Loucy (cell line): ENCODE measurements around the gene BCL11B.

Experiments used
- H2AFZ ChIP-seq: fragments of 200-600 bp; sonication (generic); 2 replicates; pipeline ENCODE4 v1.6.0; 2016; ENCODE audit warnings: antibody characterized with exemption, mild to moderate bottlenecking, low read length, moderate library complexity
- H3F3A ChIP-seq: fragments of 200-600 bp; 2 replicates; pipeline ENCODE4 v1.6.0; 2016; ENCODE audit warnings: antibody characterized with exemption, low read depth, mild to moderate bottlenecking
- H3K27me3 ChIP-seq: fragments of 200-600 bp; sonication (generic); 2 replicates; pipeline ENCODE4 v1.6.1; 2014; ENCODE audit warnings: low read length, mild to moderate bottlenecking; ENCODE audit not compliant: insufficient read depth, poor library complexity, severe bottlenecking
- H3K36me3 ChIP-seq: fragments of 200-600 bp; sonication (generic); 2 replicates; pipeline ENCODE4 v1.6.1; 2016; ENCODE audit warnings: low read length; ENCODE audit not compliant: insufficient read depth
- H3K4me1 ChIP-seq: fragments of 200-600 bp; sonication (generic); 2 replicates; pipeline ENCODE4 v1.5.1; 2014; ENCODE audit warnings: low read length, mild to moderate bottlenecking; ENCODE audit not compliant: insufficient read depth, poor library complexity, severe bottlenecking
- H3K4me2 ChIP-seq: fragments of 200-600 bp; sonication (generic); 2 replicates; pipeline ENCODE4 v1.6.0; 2014; ENCODE audit warnings: antibody characterized with exemption, low read length, low read depth, mild to moderate bottlenecking; ENCODE audit not compliant: poor library complexity, severe bottlenecking
- H3K4me3 ChIP-seq: fragments of 200-600 bp; sonication (generic); 2 replicates; pipeline ENCODE4 v1.5.1; 2014; ENCODE audit warnings: low read length, mild to moderate bottlenecking, mixed read lengths; ENCODE audit not compliant: poor library complexity, severe bottlenecking
- H3K79me2 ChIP-seq: fragments of 200-600 bp; sonication (generic); 2 replicates; pipeline ENCODE4 v1.6.1; 2014; ENCODE audit warnings: low read length; ENCODE audit not compliant: insufficient read depth
- H3K9ac ChIP-seq: fragments of 200-600 bp; sonication (generic); 2 replicates; pipeline ENCODE4 v1.6.0; 2014; ENCODE audit warnings: mild to moderate bottlenecking, low read depth, low read length, moderate library complexity; ENCODE audit not compliant: poor library complexity, severe bottlenecking
- H3K9me2 ChIP-seq: fragments of 200-600 bp; sonication (generic); replicated peaks from 2 replicates; pipeline ENCODE4 v1.6.1; 2016; ENCODE audit warnings: low read depth, low read length, mixed read lengths
- H3K9me3 ChIP-seq: fragments of 200-600 bp; sonication (generic); 2 replicates; pipeline ENCODE4 v1.6.1; 2014; ENCODE audit warnings: mild to moderate bottlenecking, antibody characterized with exemption, low read length, low read depth; ENCODE audit not compliant: insufficient read depth
- H4K20me1 ChIP-seq: fragments of 200-600 bp; sonication (generic); 2 replicates; pipeline ENCODE4 v1.6.0; 2014; ENCODE audit warnings: antibody characterized with exemption, low read length, mild to moderate bottlenecking; ENCODE audit not compliant: insufficient read depth, poor library complexity, severe bottlenecking
- CTCF ChIP-seq: fragments of 200-600 bp; sonication (generic); conservative IDR thresholded peaks from 2 replicates; pipeline ENCODE4 v1.5.1; 2014; ENCODE audit warnings: mild to moderate bottlenecking, antibody characterized with exemption, low read length
- EZH2phosphoT487 ChIP-seq: fragments of 200-600 bp; IDR thresholded peaks from 2 replicates; pipeline ENCODE4 v1.6.1; 2018; ENCODE audit warnings: antibody characterized with exemption, mild to moderate bottlenecking, moderate library complexity, borderline replicate concordance

The BCL11B gene

GRCh38 chr14:99252443-99252939 lies 19.5 kb downstream of the BCL11B start:
- no peak overlapping the region for H3K4me3 ChIP-seq
- H3K27me3 ChIP-seq = no peaks in the 10 kb centered on the region
- no peak overlapping the region for H3K9ac ChIP-seq
- no peak for TF ChIP-seq EZH2phosphoT487
- no peak for TF ChIP-seq CTCF
- peaks cover 87% of the 10 kb centered on the region; the same call in 1 of the 2 replicates for H3K36me3 ChIP-seq
- no peaks in the 10 kb centered on the region for H3F3A ChIP-seq
- no peaks in the 10 kb centered on the region for H3K4me1 ChIP-seq
- H2AFZ ChIP-seq = no peak overlapping the region
- H3K79me2 ChIP-seq = peaks cover 100% of the 10 kb centered on the region
- no peak overlapping the region for H3K4me2 ChIP-seq
- H3K9me2 ChIP-seq = no peaks in the 10 kb centered on the region
- H4K20me1 ChIP-seq = peaks cover 79% of the 10 kb centered on the region
- H3K9me3 ChIP-seq = no peaks in the 10 kb centered on the region

- H3K4me2 ChIP-seq = no peak overlapping the region
- H3K9me2 ChIP-seq = no peaks in the 10 kb centered on the region
- H3K27me3 ChIP-seq = no peaks in the 10 kb centered on the region
- peaks cover 86% of the 10 kb centered on the region; the same call in 1 of the 2 replicates for H3K36me3 ChIP-seq
- no peak overlapping the region for H3K9ac ChIP-seq
- H3K9me3 ChIP-seq = no peaks in the 10 kb centered on the region
- H4K20me1 ChIP-seq = peaks cover 78% of the 10 kb centered on the region
- H3K4me3 ChIP-seq = no peak overlapping the region
- H3K79me2 ChIP-seq = peaks cover 100% of the 10 kb centered on the region
- no peaks in the 10 kb centered on the region for H3F3A ChIP-seq
- no peak overlapping the region for H2AFZ ChIP-seq
- TF ChIP-seq CTCF (no peak), EZH2phosphoT487 (no peak)
- no peaks in the 10 kb centered on the region for H3K4me1 ChIP-seq
Measured at GRCh38 chr14:99251721-99252120, 20.3 kb downstream of the BCL11B start.

- Histone ChIP-seq H3K4me3 (no peak overlapping the region), H3K9me2 (no peaks in the 10 kb centered on the region), H3K9me3 (no peaks in the 10 kb centered on the region), H3K27me3 (no peaks in the 10 kb centered on the region), H3K36me3 (peaks cover 79% of the 10 kb centered on the region; the same call in 1 of the 2 replicates), H4K20me1 (peaks cover 75% of the 10 kb centered on the region), H3K9ac (no peak overlapping the region), H3K4me2 (no peak overlapping the region), H3K79me2 (peaks cover 100% of the 10 kb centered on the region), H3K4me1 (no peaks in the 10 kb centered on the region), H3F3A (no peaks in the 10 kb centered on the region), H2AFZ (no peak overlapping the region)
- TF ChIP-seq EZH2phosphoT487 (no peak), CTCF (no peak)
Measured at GRCh38 chr14:99250636-99251208, 21.3 kb downstream of the BCL11B start.
